Measurements from ENCODE around the gene ASB18.

ASB18 gene

GRCh38 chr2:236305964-236306605, 41.9 kb upstream of the ASB18 start:
- TF ChIP-seq CTCF (IDR thresholded peaks at IDR 0.05; ENCODE audit: low read depth, low read length, missing control alignments), result no peak
- H3K4me3 ChIP-seq (ENCODE audit: low read depth, low read length), result no peak overlapping the region
- in situ Hi-C loops (cut with HindIII; ENCODE audit: low sequenced_read_pairs), result no loop called here
- DNase-seq (ENCODE audit: low read depth), result no peak

GRCh38 chr2:236305531-236305930, 41.3 kb upstream of the ASB18 start:
- H3K4me3 ChIP-seq (ENCODE audit: low read depth, low read length), result no peak overlapping the region
- no peak for TF ChIP-seq CTCF (IDR thresholded peaks at IDR 0.05; ENCODE audit: low read depth, low read length, missing control alignments)
- in situ Hi-C loops (cut with HindIII; ENCODE audit: low sequenced_read_pairs), result no loop called here
- no peak for DNase-seq (ENCODE audit: low read depth)

- TF ChIP-seq CTCF (IDR thresholded peaks at IDR 0.05; ENCODE audit: low read depth, low read length, missing control alignments), result no peak
- H3K4me3 ChIP-seq (ENCODE audit: low read depth, low read length), result no peak overlapping the region
- in situ Hi-C loops (cut with HindIII; ENCODE audit: low sequenced_read_pairs), result no loop called here
- DNase-seq (ENCODE audit: low read depth), result no peak
These were observed 39.7 kb upstream of the ASB18 start for GRCh38 chr2:236303935-236304334.

GRCh38 chr2:236302555-236302954, 38.3 kb upstream of the ASB18 start:
- DNase-seq (ENCODE audit: low read depth), result no peak
- no peak for TF ChIP-seq CTCF (IDR thresholded peaks at IDR 0.05; ENCODE audit: low read depth, low read length, missing control alignments)
- in situ Hi-C loops (cut with HindIII; ENCODE audit: low sequenced_read_pairs), result no loop called here
- no peak overlapping the region for H3K4me3 ChIP-seq (ENCODE audit: low read depth, low read length)

GRCh38 chr2:236298924-236299475, 34.8 kb upstream of the ASB18 start:
- TF ChIP-seq CTCF (IDR thresholded peaks at IDR 0.05; ENCODE audit: low read depth, low read length, missing control alignments), result no peak
- DNase-seq (ENCODE audit: low read depth), result no peak
- no peak overlapping the region for H3K4me3 ChIP-seq (ENCODE audit: low read depth, low read length)
- in situ Hi-C loops (cut with HindIII; ENCODE audit: low sequenced_read_pairs), result no loop called here

GRCh38 chr2:236295481-236295880, 31.3 kb upstream of the ASB18 start:
- DNase-seq (ENCODE audit: low read depth), result no peak
- in situ Hi-C loops (cut with HindIII; ENCODE audit: low sequenced_read_pairs), result no loop called here
- H3K4me3 ChIP-seq (ENCODE audit: low read depth, low read length), result no peak overlapping the region
- TF ChIP-seq CTCF (IDR thresholded peaks at IDR 0.05; ENCODE audit: low read depth, low read length, missing control alignments), result no peak
